H1 (cell line): ENCODE data around the gene TTC13. TPM values are rescaled to one million over a fixed set of nuclear protein-coding genes. Genes with fewer than 3 reads are reported as not detected.

Source experiments
- CTCF ChIA-PET: fragments of 300-600 bp; sonication (Branson Sonifier 250); formaldehyde crosslinking; loops from one replicate; lab custom pipeline; 2021; ENCODE audit not compliant: partially characterized antibody; lab: Charles Lee
- POLR2A ChIA-PET: fragments of 300-600 bp; sonication (Branson Sonifier 250); formaldehyde crosslinking; loops from one replicate; lab custom pipeline; 2021; ENCODE audit warnings: inconsistent platforms; ENCODE audit not compliant: partially characterized antibody; lab: Charles Lee
- DNase-seq, 2 experiments: peaks; one replicate each; pipeline versions ENCODE4 v3.0.0 to v3.0.0-alpha.2; 2010 to 2022; ENCODE audit warnings: low spot score in 2 of 2, low read depth in 1 of 2, mixed read lengths in 1 of 2
- FAIRE-seq: peaks from 2 replicates; lab custom pipeline; 2011; peaks lifted over from hg19 to GRCh38; lab: Jason Lieb, UNC
- H2AFZ ChIP-seq: 2 replicates; pipeline ENCODE4 v1.8.1; 2012; ENCODE audit warnings: low read length, inconsistent platforms
- H2AK5ac ChIP-seq: 2 replicates; pipeline ENCODE4 v1.6.1; 2013; ENCODE audit warnings: low read depth, low read length
- H2BK120ac ChIP-seq: replicated peaks from 2 replicates; pipeline ENCODE3; 2013; ENCODE audit warnings: low read depth, low read length, inconsistent platforms
- H2BK12ac ChIP-seq: 2 replicates; pipeline ENCODE4 v1.6.1; 2013; ENCODE audit warnings: low read depth, low read length
- H2BK15ac ChIP-seq: 2 replicates; pipeline ENCODE4 v1.6.1; 2013; ENCODE audit warnings: low read length
- H2BK20ac ChIP-seq: 2 replicates; pipeline ENCODE4 v1.6.1; 2013; ENCODE audit warnings: low read length
- H2BK5ac ChIP-seq: 2 replicates; pipeline ENCODE4 v1.6.1; 2013; ENCODE audit warnings: low read depth, low read length
- H3K14ac ChIP-seq: 2 replicates; pipeline ENCODE4 v1.6.1; 2013; ENCODE audit warnings: inconsistent platforms; ENCODE audit not compliant: insufficient read length
- H3K18ac ChIP-seq: 2 replicates; pipeline ENCODE4 v1.6.1; 2013; ENCODE audit warnings: low read length; ENCODE audit errors: extremely low read depth
- H3K23ac ChIP-seq: 2 replicates; pipeline ENCODE4 v1.6.1; 2013; ENCODE audit warnings: inconsistent platforms; ENCODE audit not compliant: insufficient read length
- H3K23me2 ChIP-seq: 2 replicates; pipeline ENCODE4 v1.6.1; 2013; ENCODE audit warnings: low read depth, low read length
- H3K27ac ChIP-seq: 2 replicates; pipeline ENCODE4 v1.6.1; 2011; ENCODE audit warnings: low read depth, low read length, inconsistent platforms
- H3K27me3 ChIP-seq, 4 experiments: replicated peaks in 1 of 4; 1 replicate in 1 of 4; 2 replicates in 3 of 4; pipeline versions ENCODE4 v1.6.1 to v1.8.1; 2011 to 2013; ENCODE audit warnings: low read length in 3 of 4, mild to moderate bottlenecking in 3 of 4, inconsistent platforms in 2 of 4, mixed read lengths in 2 of 4, moderate library complexity in 1 of 4; ENCODE audit not compliant: control insufficient read depth in 3 of 4, insufficient read depth in 3 of 4; ENCODE audit errors: extremely low read depth in 1 of 4
- H3K36me3 ChIP-seq, 4 experiments: 2 replicates each; pipeline versions ENCODE4 v1.6.1 to v1.8.1; 2011 to 2013; ENCODE audit warnings: mild to moderate bottlenecking in 4 of 4, low read length in 3 of 4, moderate library complexity in 2 of 4, control low read depth in 1 of 4, inconsistent platforms in 1 of 4; ENCODE audit not compliant: insufficient read depth in 4 of 4, control insufficient read depth in 2 of 4
- H3K4ac ChIP-seq: replicated peaks from 2 replicates; pipeline ENCODE3; 2013; ENCODE audit warnings: low read length, low read depth, mixed read lengths, inconsistent platforms; ENCODE audit not compliant: insufficient read length
- H3K4me1 ChIP-seq, 4 experiments: replicated peaks in 1 of 4; 1 replicate in 1 of 4; 2 replicates in 3 of 4; pipeline versions ENCODE4 v1.6.1 to v1.8.1; 2011 to 2013; ENCODE audit warnings: low read length in 3 of 4, inconsistent platforms in 2 of 4, mixed read lengths in 1 of 4; ENCODE audit not compliant: insufficient read depth in 4 of 4, control insufficient read depth in 3 of 4
- H3K4me2 ChIP-seq, 2 experiments: 2 replicates each; pipeline versions ENCODE4 v1.6.1 to v1.8.1; 2011 to 2013; ENCODE audit warnings: low read depth in 2 of 2, low read length in 2 of 2, control low read depth in 1 of 2, inconsistent platforms in 1 of 2, mild to moderate bottlenecking in 1 of 2; ENCODE audit not compliant: insufficient read depth in 1 of 2
- H3K4me3 ChIP-seq, 4 experiments: fragments of 200-600, 300-600 bp in 1 of 4; sonication (generic), shearing (Covaris generic), sonication (Bioruptor Twin) in 1 of 4; 2 replicates each; pipeline versions ENCODE4 v1.5.1 to v1.8.1; 2011 to 2016; ENCODE audit warnings: low read length in 4 of 4, low read depth in 3 of 4, control low read depth in 2 of 4, inconsistent platforms in 2 of 4, mild to moderate bottlenecking in 2 of 4, mixed read lengths in 1 of 4, moderate library complexity in 1 of 4; ENCODE audit not compliant: insufficient read depth in 2 of 4; ENCODE audit errors: extremely low read depth in 1 of 4
- H3K56ac ChIP-seq: replicated peaks from 2 replicates; pipeline ENCODE3; 2013; ENCODE audit warnings: low read depth, mild to moderate bottlenecking, mixed read lengths, low read length, inconsistent platforms; ENCODE audit not compliant: insufficient read length
- H3K79me1 ChIP-seq: 2 replicates; pipeline ENCODE4 v1.6.1; 2013; ENCODE audit warnings: low read depth, low read length, control low read depth
- H3K79me2 ChIP-seq, 2 experiments: 2 replicates each; pipeline versions ENCODE4 v1.6.1 to v1.8.1; 2012 to 2013; ENCODE audit warnings: low read length in 2 of 2, mild to moderate bottlenecking in 2 of 2, inconsistent platforms in 1 of 2; ENCODE audit not compliant: insufficient read depth in 2 of 2, control insufficient read depth in 1 of 2
- H3K9ac ChIP-seq, 4 experiments: replicated peaks in 1 of 4; 1 replicate in 1 of 4; 2 replicates in 3 of 4; pipeline versions ENCODE4 v1.6.1 to v1.8.1; 2011 to 2013; ENCODE audit warnings: low read depth in 3 of 4, low read length in 3 of 4, control low read depth in 2 of 4, mild to moderate bottlenecking in 2 of 4, moderate library complexity in 2 of 4, inconsistent platforms in 1 of 4; ENCODE audit errors: extremely low read depth in 1 of 4
- H3K9me3 ChIP-seq, 2 experiments: 2 replicates each; pipeline versions ENCODE4 v1.6.1 to v1.8.1; 2012 to 2013; ENCODE audit warnings: mild to moderate bottlenecking in 2 of 2, moderate library complexity in 2 of 2, control low read depth in 1 of 2, inconsistent platforms in 1 of 2, low read depth in 1 of 2, low read length in 1 of 2, mixed read lengths in 1 of 2; ENCODE audit not compliant: insufficient read depth in 2 of 2
- H4K20me1 ChIP-seq, 2 experiments: replicated peaks in 1 of 2; 2 replicates each; pipeline versions ENCODE3 to v1.8.1; 2011 to 2013; ENCODE audit warnings: inconsistent platforms in 2 of 2, low read length in 2 of 2, mild to moderate bottlenecking in 1 of 2; ENCODE audit not compliant: insufficient read depth in 2 of 2, control insufficient read depth in 1 of 2
- H4K5ac ChIP-seq: 2 replicates; pipeline ENCODE4 v1.6.1; 2013; ENCODE audit warnings: low read length, low read depth, mixed read lengths, inconsistent platforms; ENCODE audit not compliant: insufficient read length
- H4K8ac ChIP-seq: 2 replicates; pipeline ENCODE4 v1.8.0; 2013; ENCODE audit warnings: mild to moderate bottlenecking, moderate library complexity, low read length, inconsistent platforms; ENCODE audit not compliant: insufficient read depth; ENCODE audit errors: extremely low read depth
- H4K91ac ChIP-seq: replicated peaks from 2 replicates; pipeline ENCODE3; 2013; ENCODE audit warnings: low read length, mixed read lengths, inconsistent platforms; ENCODE audit not compliant: insufficient read length
- ATF3 ChIP-seq: IDR thresholded peaks from 2 replicates; pipeline ENCODE4 v1.6.1; 2011; ENCODE audit warnings: low read depth, mild to moderate bottlenecking, low read length; ENCODE audit not compliant: insufficient read depth
- BCL11A ChIP-seq, 2 experiments: IDR thresholded peaks; one replicate each; pipeline ENCODE4 v1.6.1; 2011; ENCODE audit warnings: low read depth in 2 of 2, low read length in 2 of 2, mild to moderate bottlenecking in 2 of 2
- CEBPB ChIP-seq: IDR thresholded peaks from 2 replicates; pipeline ENCODE4 v1.6.1; 2012; ENCODE audit warnings: low read depth, low read length
- CREB1 ChIP-seq: IDR thresholded peaks from 2 replicates; pipeline ENCODE4 v1.6.1; 2012; ENCODE audit warnings: inconsistent platforms
- HDAC2 ChIP-seq, 2 experiments: fragments of 300-600 bp in 1 of 2; sonication (generic) in 1 of 2; IDR thresholded peaks; 2 replicates each; pipeline ENCODE4 v1.6.1; 2011 to 2012; ENCODE audit warnings: low read depth in 2 of 2, low read length in 2 of 2, mild to moderate bottlenecking in 2 of 2, moderate library complexity in 2 of 2, borderline replicate concordance in 1 of 2, inconsistent platforms in 1 of 2
- MAX ChIP-seq: IDR thresholded peaks from 2 replicates; pipeline ENCODE4 v1.6.1; 2012; ENCODE audit warnings: inconsistent platforms
- NANOG ChIP-seq: IDR thresholded peaks from 2 replicates; pipeline ENCODE4 v1.6.1; 2011; ENCODE audit warnings: low read length, low read depth, mild to moderate bottlenecking, inconsistent platforms; ENCODE audit not compliant: insufficient read depth, poor library complexity, severe bottlenecking
- RBBP5 ChIP-seq: IDR thresholded peaks from 2 replicates; pipeline ENCODE4 v1.7.1; 2012; ENCODE audit warnings: low read depth, mild to moderate bottlenecking, inconsistent platforms, low read length, moderate library complexity, borderline replicate concordance
- SAP30 ChIP-seq: fragments of 300-600 bp; sonication (generic); IDR thresholded peaks from 2 replicates; pipeline ENCODE4 v1.7.1; 2012; ENCODE audit warnings: low read length, moderate library complexity, mild to moderate bottlenecking, inconsistent platforms; ENCODE audit not compliant: insufficient read depth, insufficient replicate concordance
- SP2 ChIP-seq: IDR thresholded peaks from 2 replicates; pipeline ENCODE4 v1.6.1; 2012; ENCODE audit warnings: mild to moderate bottlenecking, low read length, inconsistent platforms
- SP4 ChIP-seq: IDR thresholded peaks from 2 replicates; pipeline ENCODE4 v1.6.1; 2012; ENCODE audit warnings: low read length, inconsistent platforms
- TAF7 ChIP-seq: optimal IDR thresholded peaks from 2 replicates; pipeline ENCODE3; 2011; ENCODE audit warnings: low read depth, mild to moderate bottlenecking, inconsistent platforms, low read length, moderate library complexity, borderline replicate concordance
- TEAD4 ChIP-seq: IDR thresholded peaks from 2 replicates; pipeline ENCODE4 v1.6.1; 2012; ENCODE audit warnings: low read depth, low read length, inconsistent platforms, mixed read lengths
- WGBS, 2 experiments: shearing (Covaris generic) in 1 of 2; methylation state at CpG; one replicate each; pipeline versions ENCODE4 v1.1.6 to v1.1.7; 2013 to 2015; ENCODE audit warnings: low lambda C conversion rate in 2 of 2, mixed read lengths in 2 of 2, inconsistent platforms in 1 of 2, low coverage in 1 of 2, missing lambda C conversion rate in 1 of 2; ENCODE audit not compliant: insufficient replicate concordance in 2 of 2, insufficient coverage in 1 of 2, insufficient read length in 1 of 2; ENCODE audit errors: extremely low coverage in 1 of 2, missing lambda C conversion rate in 1 of 2; 5-methylcytosine and 5-hydroxymethylcytosine counted together
- polyA plus RNA-seq, 7 experiments: library from polyadenylated mRNA; depleted of rRNA in 3 of 7; stranded (reverse) in 5 of 7; unstranded in 2 of 7; fragments of >200 nt in 5 of 7; fragments of 200-250 nt in 2 of 7; gene quantifications; 1 replicate in 5 of 7; 2 replicates in 1 of 7; 4 replicates in 1 of 7; pipeline versions ENCODE4 v1.2.1 to v1.2.3, GENCODE V29; 2011 to 2013; ENCODE audit warnings: missing spikeins in 2 of 7, mixed read lengths in 2 of 7
- total RNA-seq: library from RNA; stranded (reverse); fragmentation: NEBNext Ultra II Directional; extraction: Animal tissue kit (Norgen Biotek cat#: 25700); gene quantifications from 2 replicates; pipeline ENCODE4 v1.2.1, GENCODE V29; 2021

TTC13 gene
- total and polyA plus RNA-seq, 2 of the 8 experiments (the other 6 are each of a cell fraction or from before 2014, with no cell fraction given), result 3.1 to 7.1 TPM

- Histone ChIP-seq H2BK20ac (no peak overlapping the region), H3K79me2 (no peaks in the 10 kb centered on the region), H3K23me2 (no peaks in the 10 kb centered on the region), H4K5ac (no peak overlapping the region), H2AFZ (no peak overlapping the region), H3K4me3 (no peak overlapping the region), H3K18ac (no peak overlapping the region), H4K91ac (no peak overlapping the region), H4K20me1 (peaks cover 0 to 3% of the 10 kb centered on the region in 2 experiments), H3K56ac (no peak overlapping the region), H3K4me1 (peaks cover 2 to 7% (median 6%) of the 10 kb centered on the region in 4 experiments; a peak in 5 of 7 replicates), H2AK5ac (0 out of 2 replicates have a peak overlapping the region, but pooled peaks have one; percentile 13), H4K8ac (no peak overlapping the region), H3K4me2 (no peak overlapping the region; a peak in 1 of 4 replicates), H3K36me3 (no peaks in the 10 kb centered on the region), H3K27ac (no peak overlapping the region), H3K14ac (no peak overlapping the region), H3K27me3 (peaks cover 0 to 6% (median 2%) of the 10 kb centered on the region in 4 experiments; a peak in 4 of 7 replicates), H3K23ac (no peak overlapping the region), H2BK12ac (0 out of 2 replicates have a peak overlapping the region, but pooled peaks have one; percentile 50), H3K4ac (no peak overlapping the region), H3K9ac (no peak overlapping the region), H3K9me3 (no peaks in the 10 kb centered on the region), H2BK15ac (no peak overlapping the region), H3K79me1 (no peaks in the 10 kb centered on the region), H2BK120ac (no peak overlapping the region), H2BK5ac (no peak overlapping the region)
- 89% methylated on average over 12 of the region's 12 CpGs; no CpG with 5 or more reads in 1 of the 2 experiments for WGBS, 2 experiments
- ChIA-PET POLR2A (no interaction called here), CTCF (interaction anchor here (0.9 to 1.5 kb wide), 2 partner anchors 70 to 84 kb away, joined by 3 read pairs; no protein-coding TSS in a partner anchor)
- FAIRE-seq (no peak), DNase-seq (no peak)
- TF ChIP-seq RBBP5 (no peak), BCL11A (IDR thresholded peaks at IDR 0.05; ENCODE audit: low read depth in 2 of 2, low read length in 2 of 2) (no peak), SAP30 (no peak), MAX (no peak), SP2 (no peak), TAF7 (no peak), CREB1 (no peak), HDAC2 (IDR thresholded peaks at IDR 0.05; ENCODE audit: borderline replicate concordance in 1 of 2, low read depth in 2 of 2, low read length in 2 of 2) (no peak), TEAD4 (no peak), CEBPB (no peak), NANOG (no peak), ATF3 (no peak), SP4 (no peak)
Measured at GRCh38 chr1:231021540-231022031, 42.9 kb upstream of the TTC13 start.
